ENCODE results near the gene GLI2.

Gene GLI2

GRCh38 chr2:120715941-120716340 is 19.7 kb upstream of the GLI2 start:
- no peak for DNase-seq

GRCh38 chr2:120716641-120717585 is 18.8 kb upstream of the GLI2 start:
- no peak for DNase-seq

DNA sequence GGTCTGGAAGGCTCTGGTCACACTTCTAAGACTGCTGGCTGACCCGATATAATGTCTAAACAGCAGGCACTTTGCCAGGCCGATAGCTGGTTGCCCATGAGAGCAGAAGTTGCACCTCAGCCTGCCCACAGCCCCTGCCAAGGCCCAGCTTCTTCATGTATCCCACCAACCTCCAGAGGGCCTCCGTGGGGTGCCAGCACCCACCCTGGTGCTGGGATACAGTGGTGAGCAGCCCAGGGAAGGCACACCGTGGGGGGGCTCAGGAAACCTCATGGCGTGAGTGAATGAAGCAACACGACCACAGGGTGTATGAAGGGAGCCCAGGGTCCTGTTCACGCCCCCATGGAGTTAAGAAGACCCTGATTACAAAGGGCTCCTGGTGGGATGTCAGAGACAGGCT is 16.2 kb upstream of the GLI2 start:
- DNase-seq = no peak

GRCh38 chr2:120720231-120720630 is 15.4 kb upstream of the GLI2 start:
- DNase-seq = no peak

- no peak for DNase-seq
Observed at GRCh38 chr2:120720746-120721375, 14.8 kb upstream of the GLI2 start.

- DNase-seq = no peak
Observed at GRCh38 chr2:120722246-120722567, 13.5 kb upstream of the GLI2 start.

DNA sequence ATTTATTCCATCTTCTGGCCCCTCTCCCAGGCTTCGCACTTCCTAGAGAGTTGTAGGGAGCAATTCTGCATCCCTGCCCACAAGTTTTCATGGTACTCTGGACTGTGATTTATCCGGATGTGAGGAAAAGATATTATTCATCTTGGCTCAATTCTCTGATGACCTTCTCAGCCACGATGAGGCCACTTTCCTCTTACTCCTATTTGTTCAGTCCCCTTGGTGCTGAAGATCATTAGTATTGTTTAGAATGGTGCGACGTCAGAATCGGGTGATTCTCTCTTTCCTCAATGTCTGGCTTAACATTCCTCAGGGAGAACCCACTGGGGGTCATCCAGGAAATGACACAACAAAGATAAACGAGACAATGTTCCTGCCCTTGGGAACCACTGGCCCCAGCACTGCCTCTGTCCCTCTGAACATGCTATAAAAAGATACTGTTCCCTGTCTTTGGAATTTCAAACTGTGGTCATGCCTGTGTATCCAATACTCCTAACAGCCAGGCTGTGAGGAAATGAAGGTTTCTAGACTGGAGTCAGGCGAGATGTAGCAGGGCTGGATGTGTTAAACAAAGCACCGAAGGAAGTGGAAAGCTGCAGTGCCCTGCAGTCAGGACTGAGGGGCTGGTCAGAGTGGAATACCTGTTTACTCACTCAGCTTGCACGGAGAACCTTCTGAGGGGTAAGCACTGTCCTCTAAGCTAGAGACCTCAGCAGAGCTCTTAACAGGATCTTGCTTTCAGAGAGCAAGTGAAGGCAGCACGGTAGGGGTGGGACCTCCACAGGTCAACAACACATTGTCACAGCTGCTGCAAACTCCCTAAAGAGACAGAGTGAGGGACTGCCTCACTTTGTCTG is 12.9 kb upstream of the GLI2 start:
- no peak for DNase-seq

- no peak for DNase-seq
Observed at GRCh38 chr2:120726245-120726644, 9.4 kb upstream of the GLI2 start.

- no peak for DNase-seq
Observed at GRCh38 chr2:120729406-120730399, 6.0 kb upstream of the GLI2 start.

DNA sequence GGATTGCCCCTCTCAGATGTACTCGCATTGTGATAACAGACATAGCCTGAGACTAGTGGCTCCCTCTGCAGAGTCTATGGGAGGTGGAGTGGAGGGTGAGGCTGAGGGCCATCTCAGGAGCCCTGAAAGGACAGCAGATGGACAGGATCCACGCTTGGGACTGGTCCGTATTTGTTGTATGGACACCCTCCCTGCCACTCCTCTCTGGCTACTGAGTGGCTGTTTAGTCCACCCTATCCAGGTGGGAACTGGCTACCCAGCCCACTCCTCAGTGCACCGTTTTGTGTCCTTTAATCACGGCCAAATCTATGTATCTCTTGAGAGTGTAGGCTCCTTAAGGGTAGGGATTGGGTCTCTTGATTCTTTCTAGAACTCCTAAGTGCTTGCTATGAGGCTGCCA is 4.5 kb upstream of the GLI2 start:
- DNase-seq = no peak

DNA sequence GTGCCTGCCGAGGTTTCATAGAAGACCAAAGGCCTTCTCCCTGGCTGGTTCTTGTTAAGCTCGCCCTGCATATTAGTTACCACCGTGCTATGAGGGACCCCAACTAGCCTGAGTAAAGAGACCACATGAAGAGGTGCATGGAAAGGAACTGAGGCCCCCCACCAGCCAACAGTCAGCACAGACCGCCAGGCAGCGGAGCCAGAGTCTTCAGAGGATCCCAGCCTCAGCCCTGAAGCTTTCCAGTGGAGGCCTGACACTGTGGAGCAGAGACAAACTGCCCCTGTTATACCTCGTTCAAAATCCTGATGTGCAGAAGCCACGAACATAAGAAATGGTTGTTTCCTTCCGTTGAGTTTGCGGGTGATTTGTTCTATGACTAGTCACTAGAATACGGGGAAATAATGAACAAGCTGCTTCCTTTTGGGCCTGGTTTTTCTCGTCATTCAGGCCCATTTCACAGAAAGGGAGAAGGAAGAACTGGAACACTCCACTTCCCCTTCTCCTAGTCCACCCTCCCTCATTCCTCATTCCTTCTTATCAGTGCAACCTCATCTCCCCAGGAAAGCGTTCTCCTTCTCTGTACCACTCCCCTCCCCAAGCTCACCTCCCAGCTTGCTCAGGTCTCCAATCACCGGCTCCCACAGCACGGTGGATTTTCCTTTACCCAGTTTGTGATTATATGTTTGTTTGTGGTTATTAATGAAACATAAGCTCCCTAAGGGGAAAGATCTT is 3.0 kb upstream of the GLI2 start:
- no peak for DNase-seq

DNA sequence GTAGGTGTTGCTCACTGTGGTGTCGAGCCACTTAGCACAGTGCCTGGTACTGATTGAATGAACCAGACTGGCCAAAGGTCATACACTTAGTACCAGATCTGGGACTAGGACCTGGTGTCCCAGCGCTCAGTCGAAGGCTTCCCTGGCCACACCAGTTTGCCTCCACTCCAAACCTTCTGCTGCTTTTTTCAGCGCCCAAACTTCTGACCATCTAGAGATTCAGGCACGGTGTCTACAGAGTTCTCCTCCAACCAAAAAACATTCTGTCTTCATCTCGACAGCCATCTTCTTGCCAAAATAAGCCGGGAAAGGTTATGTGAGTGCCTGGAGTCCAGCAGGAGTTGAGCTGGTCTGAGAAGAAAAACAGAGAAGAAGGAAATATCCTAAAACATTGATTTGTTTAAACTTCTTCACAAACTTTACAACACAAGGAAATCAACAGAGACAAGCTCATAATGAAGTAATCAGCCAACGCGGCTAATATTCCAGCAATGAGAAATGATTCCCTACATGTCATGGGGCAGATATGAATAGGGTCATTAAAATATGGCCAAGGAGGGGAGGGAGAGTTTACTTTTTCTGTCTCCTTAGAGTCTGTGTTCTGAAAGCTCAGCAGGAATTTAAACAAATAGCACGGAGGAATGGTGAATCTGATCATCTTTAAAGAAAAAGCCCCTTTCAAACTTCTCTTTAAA is 2.3 kb upstream of the GLI2 start:
- DNase-seq = no peak

GRCh38 chr2:120734930-120735651 is 577 bp upstream of the GLI2 start:
- no peak for DNase-seq

- no peak for DNase-seq
Observed at GRCh38 chr2:120736202-120736623, 545 bp downstream of the GLI2 start.

DNA sequence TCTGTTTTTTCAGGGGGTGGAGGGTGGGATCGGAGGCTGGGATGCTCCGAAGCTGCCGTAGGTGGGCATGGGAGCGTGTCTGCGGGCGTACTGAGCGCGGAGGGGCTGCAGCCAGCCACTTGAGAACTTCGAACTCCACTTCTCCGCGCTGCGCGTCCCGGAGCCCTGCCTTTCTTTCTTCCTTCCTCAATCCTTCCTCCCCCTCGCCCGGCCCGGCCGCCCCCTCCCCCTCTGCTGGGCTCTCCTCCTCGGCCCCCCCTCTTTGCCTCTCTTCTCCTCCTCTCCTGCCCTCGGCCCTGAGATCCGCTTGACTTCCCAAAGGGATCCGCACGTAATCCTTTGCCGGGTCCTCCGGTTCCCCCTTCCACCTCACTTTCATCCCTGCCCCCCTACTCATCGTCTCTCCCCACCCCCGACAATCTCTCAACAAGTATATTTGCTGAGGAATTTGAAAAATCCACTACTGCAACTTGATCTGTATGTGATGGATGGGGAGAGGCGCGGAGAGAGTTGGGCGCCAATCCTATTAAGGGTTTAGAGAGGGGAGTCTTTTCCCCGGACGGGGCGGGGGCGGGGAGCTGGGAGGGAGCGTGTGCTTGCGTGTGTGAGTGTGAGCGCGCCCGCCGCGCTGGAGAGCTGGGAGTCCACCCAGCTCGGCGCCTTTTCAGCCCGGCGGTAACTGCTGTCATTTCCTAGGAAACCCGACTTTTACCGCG is 1.1 kb downstream of the GLI2 start:
- no peak for DNase-seq

DNA sequence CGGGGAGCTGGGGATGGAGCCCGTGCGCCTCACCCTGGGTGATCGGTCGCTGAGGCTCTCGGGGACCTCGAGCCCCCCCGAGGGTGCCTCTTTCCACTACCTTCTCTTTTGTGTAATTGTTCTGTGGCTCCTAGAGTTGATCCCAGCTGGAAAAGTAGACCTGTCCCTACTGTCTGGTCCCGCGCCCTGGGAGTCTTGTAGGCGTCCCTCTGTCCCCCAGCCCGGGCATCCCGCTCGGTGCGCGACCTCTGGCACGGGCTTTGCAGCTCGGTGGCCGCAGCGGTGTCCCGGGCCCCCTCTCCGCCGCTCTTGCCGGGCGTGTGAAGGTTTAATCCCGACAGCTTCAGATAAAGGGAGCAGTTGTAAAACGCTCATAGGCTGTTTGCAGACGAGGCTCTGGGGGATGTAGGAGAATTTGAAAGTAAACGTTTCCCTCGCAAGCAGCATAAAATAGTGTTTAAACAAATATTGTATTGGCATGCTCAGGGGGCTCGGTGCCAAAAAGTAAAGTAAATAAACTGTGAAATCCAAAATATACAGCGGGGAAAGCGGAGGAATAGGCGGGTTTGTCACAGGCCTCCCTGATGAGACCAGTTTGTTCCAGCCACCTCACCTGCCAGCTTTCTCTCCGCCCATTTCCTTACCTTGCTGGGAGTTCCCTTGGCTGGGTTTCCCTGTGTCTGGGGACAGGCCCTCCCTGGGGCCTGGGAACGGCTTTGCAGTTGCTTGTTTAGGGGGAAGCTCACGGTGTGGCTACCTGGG is 1.9 kb downstream of the GLI2 start:
- no peak for DNase-seq

DNA sequence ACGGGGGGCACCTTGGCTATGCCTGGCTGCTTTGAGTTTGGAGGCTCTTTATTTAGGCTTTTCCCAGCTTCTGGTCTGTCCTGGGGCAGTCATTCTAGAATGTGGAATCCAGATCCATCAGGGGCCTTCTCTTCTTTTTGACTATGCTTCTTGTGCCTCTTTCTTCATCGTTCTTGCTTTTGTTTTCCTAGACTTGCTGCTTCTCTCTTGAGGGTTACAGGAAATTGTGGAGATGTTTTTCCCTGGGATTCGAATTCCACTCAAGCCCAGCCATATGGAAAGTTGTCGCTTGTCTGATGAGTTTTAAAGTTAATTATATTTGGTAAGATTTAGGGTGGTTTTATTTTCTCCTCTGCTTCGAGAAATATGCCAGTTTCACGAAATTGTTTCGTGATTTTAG is 2.4 kb downstream of the GLI2 start:
- no peak for DNase-seq

GRCh38 chr2:120738786-120739437 is 3.2 kb downstream of the GLI2 start:
- DNase-seq = no peak

Data from stimulated activated CD4-positive, alpha-beta T cell treated with anti-CD3 and anti-CD28 coated beads, Interleukin-4, amount 100 ng/mL, for 4 hours (primary cell).